CD4-positive, alpha-beta T cell (primary cell): ENCODE results near the gene DIAPH1. TPM values are rescaled to one million over a fixed set of nuclear protein-coding genes. Genes with fewer than 3 reads are reported as not detected.

Experiments used
- ATAC-seq: fragments of 200-7000 bp; cut with Tn5 transposase; one replicate; pipeline ENCODE4 v1.10.0; 2022; ENCODE audit warnings: mild to moderate bottlenecking; ENCODE audit not compliant: poor library complexity
- CTCF ChIA-PET: fragments of 350-600 bp; sonication (Branson Sonifier 250); formaldehyde crosslinking; loops from one replicate; lab custom pipeline; 2021; ENCODE audit warnings: antibody characterized with exemption, inconsistent platforms; lab: Charles Lee
- POLR2A ChIA-PET: fragments of 350-600 bp; sonication (Branson Sonifier 250); formaldehyde crosslinking; loops from one replicate; lab custom pipeline; 2021; ENCODE audit warnings: antibody characterized with exemption, inconsistent platforms; lab: Charles Lee
- DNase-seq, 14 experiments: peaks; one replicate each; pipeline ENCODE4 v3.0.0-alpha.2; 2013 to 2020; ENCODE audit warnings: mixed read lengths in 2 of 14
- H3K27ac ChIP-seq, 2 donors: one replicate each; pipeline versions ENCODE4 v1.5.1 to v1.7.0; 2013; ENCODE audit warnings: low read length in 2 of 2, low read depth in 1 of 2, mild to moderate bottlenecking in 1 of 2
- H3K27me3 ChIP-seq, 2 experiments: 1 replicate in 1 of 2; 2 replicates in 1 of 2; pipeline versions ENCODE4 v1.6.1 to v1.7.0; 2013; ENCODE audit warnings: low read length in 2 of 2, control low read depth in 1 of 2, mild to moderate bottlenecking in 1 of 2, moderate library complexity in 1 of 2; ENCODE audit not compliant: insufficient read depth in 2 of 2, control insufficient read depth in 1 of 2
- H3K36me3 ChIP-seq: one replicate; pipeline ENCODE4 v1.6.1; 2013; ENCODE audit warnings: low read length, control low read depth; ENCODE audit not compliant: insufficient read depth
- H3K4me1 ChIP-seq: one replicate; pipeline ENCODE4 v1.6.1; 2013; ENCODE audit warnings: low read length, control low read depth; ENCODE audit not compliant: insufficient read depth
- H3K4me3 ChIP-seq: one replicate; pipeline ENCODE4 v1.5.1; 2013; ENCODE audit warnings: mild to moderate bottlenecking, low read length, moderate library complexity
- H3K9me3 ChIP-seq, 2 experiments: 1 replicate in 1 of 2; 2 replicates in 1 of 2; pipeline versions ENCODE4 v1.6.1 to v1.7.0; 2013; ENCODE audit warnings: low read length in 2 of 2, mild to moderate bottlenecking in 2 of 2, control low read depth in 1 of 2, moderate library complexity in 1 of 2; ENCODE audit not compliant: control insufficient read depth in 1 of 2, insufficient read depth in 1 of 2
- H3K27ac Mint-ChIP-seq: one replicate; pipeline ENCODE4 v1.8.0; 2020; ENCODE audit warnings: mixed read lengths
- H3K27me3 Mint-ChIP-seq: one replicate; pipeline ENCODE4 v1.8.0; 2021; ENCODE audit warnings: mixed read lengths
- H3K36me3 Mint-ChIP-seq: one replicate; pipeline ENCODE4 v1.8.0; 2021; ENCODE audit warnings: low read depth, mixed read lengths
- H3K4me1 Mint-ChIP-seq: one replicate; pipeline ENCODE4 v1.8.0; 2021; ENCODE audit warnings: low read depth, mixed read lengths
- H3K4me3 Mint-ChIP-seq: one replicate; pipeline ENCODE4 v1.8.0; 2020; ENCODE audit warnings: mild to moderate bottlenecking, mixed read lengths
- H3K9me3 Mint-ChIP-seq: one replicate; pipeline ENCODE4 v1.8.0; 2020; ENCODE audit warnings: mixed read lengths
- intact Hi-C, 2 experiments: fragments of 100-400 bp; cut with DNase I in 1 of 2; cut with micrococcal nuclease in 1 of 2; formaldehyde crosslinking; loops; one replicate each; pipeline versions ENCODE4 v1.15.1 to v1.9.0; 2023 to 2025; cut with DNase I, micrococcal nuclease
- total RNA-seq, 174 experiments: library from RNA in 2 of 174; stranded (reverse) in 2 of 174; gene quantifications; one replicate each; pipeline ENCODE4 v1.2.3 and lab custom pipeline; 2021 to 2026
- TF ChIP-seq, protein P1 (sequence below): fragments of 200-600 bp; IDR thresholded peaks from one replicate; pipeline ENCODE4 v1.8.0; 2022; ENCODE audit warnings: antibody characterized with exemption, mild to moderate bottlenecking

The DIAPH1 gene
- total RNA-seq, 2 experiments from 2014 or later, result 159 to 161 TPM

- peak overlapping the region in 1 of 2 donors; percentile 47 for H3K27ac ChIP-seq
- TF ChIP-seq, protein P1, sequence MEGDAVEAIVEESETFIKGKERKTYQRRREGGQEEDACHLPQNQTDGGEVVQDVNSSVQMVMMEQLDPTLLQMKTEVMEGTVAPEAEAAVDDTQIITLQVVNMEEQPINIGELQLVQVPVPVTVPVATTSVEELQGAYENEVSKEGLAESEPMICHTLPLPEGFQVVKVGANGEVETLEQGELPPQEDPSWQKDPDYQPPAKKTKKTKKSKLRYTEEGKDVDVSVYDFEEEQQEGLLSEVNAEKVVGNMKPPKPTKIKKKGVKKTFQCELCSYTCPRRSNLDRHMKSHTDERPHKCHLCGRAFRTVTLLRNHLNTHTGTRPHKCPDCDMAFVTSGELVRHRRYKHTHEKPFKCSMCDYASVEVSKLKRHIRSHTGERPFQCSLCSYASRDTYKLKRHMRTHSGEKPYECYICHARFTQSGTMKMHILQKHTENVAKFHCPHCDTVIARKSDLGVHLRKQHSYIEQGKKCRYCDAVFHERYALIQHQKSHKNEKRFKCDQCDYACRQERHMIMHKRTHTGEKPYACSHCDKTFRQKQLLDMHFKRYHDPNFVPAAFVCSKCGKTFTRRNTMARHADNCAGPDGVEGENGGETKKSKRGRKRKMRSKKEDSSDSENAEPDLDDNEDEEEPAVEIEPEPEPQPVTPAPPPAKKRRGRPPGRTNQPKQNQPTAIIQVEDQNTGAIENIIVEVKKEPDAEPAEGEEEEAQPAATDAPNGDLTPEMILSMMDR, result no peak
- ATAC-seq (no peak), DNase-seq (no peak)
- H3K27me3 ChIP-seq, result no peaks in the 10 kb centered on the region
- ChIA-PET CTCF (interaction anchor here (1.6 to 8.3 kb wide), 3 partner anchors 19 to 34 kb away, joined by 5 to 79 read pairs (median 11); partner anchors contain the start of gene DIAPH1), POLR2A (interaction anchor here (1.0 to 3.5 kb wide), 7 partner anchors 8 to 38 kb away, joined by 4 to 25 read pairs (median 5); partner anchors contain the start of genes DIAPH1, HDAC3 and RELL2)
- Mint-ChIP-seq H3K4me3 (peak overlapping the region; percentile 4), H3K36me3 (peaks cover 42% of the 10 kb centered on the region), H3K27ac (peak overlapping the region; percentile 91), H3K4me1 (peaks cover 78% of the 10 kb centered on the region), H3K27me3 (no peaks in the 10 kb centered on the region), H3K9me3 (no peaks in the 10 kb centered on the region)
- intact Hi-C loops, result loop anchor here in 1 of 2 experiments (1.0 to 2.0 kb wide), 2 partner anchors 7 to 19 kb away; no protein-coding TSS in a partner anchor
- H3K4me1 ChIP-seq, result peaks cover 67% of the 10 kb centered on the region
- H3K9me3 ChIP-seq, result peaks cover 0 to 5% of the 10 kb centered on the region in 2 experiments
- H3K36me3 ChIP-seq, result peaks cover 22% of the 10 kb centered on the region
- H3K4me3 ChIP-seq, result no peak overlapping the region
Measured at GRCh38 chr5:141597814-141598213, 21.0 kb downstream of the DIAPH1 start.

- ChIA-PET CTCF (interaction anchor here (1.6 to 8.3 kb wide), 3 partner anchors 19 to 33 kb away, joined by 5 to 79 read pairs (median 11); partner anchors contain the start of gene DIAPH1), POLR2A (interaction anchor here (1.0 to 3.5 kb wide), 6 partner anchors 8 to 39 kb away, joined by 4 to 25 read pairs (median 8); partner anchors contain the start of genes DIAPH1, HDAC3 and RELL2)
- Histone ChIP-seq H3K9me3 (peaks cover 0 to 5% of the 10 kb centered on the region in 2 experiments), H3K4me3 (no peak overlapping the region), H3K36me3 (peaks cover 23% of the 10 kb centered on the region), H3K27ac (peak overlapping the region in 1 of 2 donors; percentile 47), H3K27me3 (no peaks in the 10 kb centered on the region), H3K4me1 (peaks cover 67% of the 10 kb centered on the region)
- H3K27me3 Mint-ChIP-seq, result no peaks in the 10 kb centered on the region
- peak overlapping the region; percentile 91 for H3K27ac Mint-ChIP-seq
- DNase-seq (peak in 3 of 14 experiments; percentile 39 to 44 (median 42)), ATAC-seq (no peak)
- peaks cover 46% of the 10 kb centered on the region for H3K36me3 Mint-ChIP-seq
- intact Hi-C loops, result loop anchor here in 1 of 2 experiments (1.0 kb wide), 1 partner anchor 8 kb away; no protein-coding TSS in a partner anchor
- TF ChIP-seq, protein P1, result no peak
- peak overlapping the region; percentile 1 for H3K4me3 Mint-ChIP-seq
- no peaks in the 10 kb centered on the region for H3K9me3 Mint-ChIP-seq
- H3K4me1 Mint-ChIP-seq, result peaks cover 78% of the 10 kb centered on the region
Measured at GRCh38 chr5:141597394-141597793, 21.4 kb downstream of the DIAPH1 start.

- Mint-ChIP-seq H3K4me3 (peak overlapping the region; percentile 1), H3K36me3 (peaks cover 52% of the 10 kb centered on the region), H3K9me3 (no peaks in the 10 kb centered on the region), H3K27ac (peak overlapping the region; percentile 91), H3K4me1 (peaks cover 78% of the 10 kb centered on the region), H3K27me3 (no peaks in the 10 kb centered on the region)
- intact Hi-C loops, result loop anchor here in 1 of 2 experiments (1.0 kb wide), 1 partner anchor 8 kb away; no protein-coding TSS in a partner anchor
- ChIA-PET CTCF (interaction anchor here (3.0 to 8.3 kb wide), 2 partner anchors 20 to 23 kb away, joined by 11 to 79 read pairs; partner anchors contain the start of gene DIAPH1), POLR2A (interaction anchor here (1.4 to 3.5 kb wide), 3 partner anchors 20 to 35 kb away, joined by 4 to 25 read pairs (median 22); partner anchors contain the start of gene DIAPH1)
- peaks cover 0 to 5% of the 10 kb centered on the region in 2 experiments for H3K9me3 ChIP-seq
- peaks cover 62% of the 10 kb centered on the region for H3K4me1 ChIP-seq
- H3K36me3 ChIP-seq, result peaks cover 23% of the 10 kb centered on the region
- H3K4me3 ChIP-seq, result no peak overlapping the region
- no peaks in the 10 kb centered on the region for H3K27me3 ChIP-seq
- DNase-seq (no peak), ATAC-seq (no peak)
- TF ChIP-seq, protein P1, result no peak
- no peak overlapping the region for H3K27ac ChIP-seq
Measured at GRCh38 chr5:141596867-141597266, 21.9 kb downstream of the DIAPH1 start.
